SHP77 treated with DMSO at 0.1 percent for 48 hours (cell line): Measurements from ENCODE around the gene KIF1A.

ENCODE experiments used
- DNase-seq: peaks from one replicate; lab custom pipeline; 2025; lab: John Stamatoyannopoulos, UW

KIF1A gene

GRCh38 chr2:240767341-240767740, 52.7 kb downstream of the KIF1A start:
- no peak for DNase-seq

GRCh38 chr2:240766072-240766471, 53.9 kb downstream of the KIF1A start:
- no peak for DNase-seq

GRCh38 chr2:240765007-240765406, 55.0 kb downstream of the KIF1A start:
- no peak for DNase-seq

- DNase-seq = no peak
These were observed 55.4 kb downstream of the KIF1A start for GRCh38 chr2:240764605-240765004.

- no peak for DNase-seq
These were observed 57.0 kb downstream of the KIF1A start for GRCh38 chr2:240762971-240763370.

- no peak for DNase-seq
These were observed 57.8 kb downstream of the KIF1A start for GRCh38 chr2:240762249-240762648.

- DNase-seq = no peak
These were observed 59.3 kb downstream of the KIF1A start for GRCh38 chr2:240760576-240761246.

GRCh38 chr2:240760121-240760520, 59.9 kb downstream of the KIF1A start:
- no peak for DNase-seq

- no peak for DNase-seq
These were observed 60.6 kb downstream of the KIF1A start for GRCh38 chr2:240759459-240759858.

- no peak for DNase-seq
These were observed 62.9 kb downstream of the KIF1A start for GRCh38 chr2:240757086-240757614.

GRCh38 chr2:240752209-240752608, 67.8 kb downstream of the KIF1A start:
- DNase-seq = no peak

- no peak for DNase-seq
These were observed 69.6 kb downstream of the KIF1A start for GRCh38 chr2:240750409-240750808.

- no peak for DNase-seq
These were observed 70.5 kb downstream of the KIF1A start for GRCh38 chr2:240749516-240749915.

- no peak for DNase-seq
These were observed 72.8 kb downstream of the KIF1A start for GRCh38 chr2:240747256-240747655.

- DNase-seq = no peak
These were observed 73.3 kb downstream of the KIF1A start for GRCh38 chr2:240746671-240747070.

- no peak for DNase-seq
These were observed 74.1 kb downstream of the KIF1A start for GRCh38 chr2:240745962-240746361.

- no peak for DNase-seq
These were observed 74.6 kb downstream of the KIF1A start for GRCh38 chr2:240745456-240745855.

GRCh38 chr2:240742602-240743095, 77.4 kb downstream of the KIF1A start:
- DNase-seq = no peak

GRCh38 chr2:240741091-240741490, 78.9 kb downstream of the KIF1A start:
- no peak for DNase-seq

GRCh38 chr2:240739797-240740196, 80.2 kb downstream of the KIF1A start:
- no peak for DNase-seq

- no peak for DNase-seq
These were observed 82.1 kb downstream of the KIF1A start for GRCh38 chr2:240737958-240738357.

GRCh38 chr2:240737512-240737911, 82.5 kb downstream of the KIF1A start:
- DNase-seq = no peak

GRCh38 chr2:240736281-240737250, 83.5 kb downstream of the KIF1A start:
- DNase-seq = no peak
